K562 (cell line): ENCODE measurements around the gene ADAMTS6. TPM values are rescaled to one million over a fixed set of nuclear protein-coding genes. Genes with fewer than 3 reads are reported as not detected.

Experiments used
- ARNT ChIP-seq, 2 experiments: fragments of 450-650 bp; IDR thresholded peaks; 2 replicates each; pipeline ENCODE4 v1.6.1; 2016; ENCODE audit warnings: mild to moderate bottlenecking in 1 of 2
- CHD1 ChIP-seq: fragments of 200-600 bp; sonication (generic); IDR thresholded peaks from one replicate; pipeline ENCODE4 v1.6.1; 2012; ENCODE audit warnings: mild to moderate bottlenecking, moderate library complexity, low read length, inconsistent platforms
- CREM ChIP-seq: IDR thresholded peaks from 2 replicates; pipeline ENCODE4 v1.6.1; 2014; ENCODE audit warnings: antibody characterized with exemption, low read depth
- FOSL1 ChIP-seq: fragments of 200-800 bp; sonication (Bioruptor generic); conservative IDR thresholded peaks from 2 replicates; pipeline ENCODE4 v1.6.1; 2016; ENCODE audit warnings: missing genetic modification characterization, missing compliant biosample characterization
- HCFC1 ChIP-seq: IDR thresholded peaks from 2 replicates; pipeline ENCODE4 v1.6.1; 2012; ENCODE audit warnings: low read depth, low read length, improper control_type of control experiment
- HEY1 ChIP-seq: fragments of 250-450 bp; sonication (Bioruptor Pico); IDR thresholded peaks from 2 replicates; pipeline ENCODE4 v1.5.0; 2020; ENCODE audit warnings: mild to moderate bottlenecking, moderate library complexity, borderline replicate concordance
- MEF2A ChIP-seq: IDR thresholded peaks from 2 replicates; pipeline ENCODE4 v1.6.1; 2011; ENCODE audit warnings: low read depth, mild to moderate bottlenecking, low read length, moderate library complexity; ENCODE audit not compliant: control insufficient read depth
- MTA2 ChIP-seq: fragments of 450-650 bp; IDR thresholded peaks from 2 replicates; pipeline ENCODE4 v1.6.1; 2016; ENCODE audit warnings: low read depth
- PRPF4 ChIP-seq: fragments of 200-400 bp; formaldehyde crosslinking; IDR thresholded peaks from one replicate; pipeline ENCODE4 v1.6.1; 2017; ENCODE audit warnings: low read length, low read depth, mild to moderate bottlenecking; ENCODE audit not compliant: insufficient read depth, poor library complexity, severe bottlenecking
- SAP30 ChIP-seq: fragments of 200-600 bp; sonication (generic); IDR thresholded peaks from 2 replicates; pipeline ENCODE4 v1.6.1; 2012; ENCODE audit warnings: borderline replicate concordance, low read depth, mild to moderate bottlenecking, moderate library complexity, low read length, control low read depth, inconsistent platforms; ENCODE audit not compliant: insufficient read depth, poor library complexity, severe bottlenecking
- SMAD1 ChIP-seq: fragments of 150-350 bp; IDR thresholded peaks from 2 replicates; pipeline ENCODE4 v1.6.1; 2014; ENCODE audit warnings: low read length, low read depth; ENCODE audit not compliant: partially characterized antibody
- SMAD4 ChIP-seq: fragments of 250-450 bp; sonication (Bioruptor Pico); conservative IDR thresholded peaks from 2 replicates; pipeline ENCODE4 v1.8.0; 2021; ENCODE audit warnings: inconsistent platforms, mild to moderate bottlenecking, moderate library complexity
- TCF7L2 ChIP-seq: fragments of 150-350 bp; IDR thresholded peaks from 2 replicates; pipeline ENCODE4 v1.6.1; 2016; ENCODE audit warnings: low read depth, mild to moderate bottlenecking, low read length, moderate library complexity
- ZNF140 ChIP-seq: fragments of 250-450 bp; sonication (Bioruptor Pico); IDR thresholded peaks from 2 replicates; pipeline ENCODE4 v1.8.0; 2021; ENCODE audit warnings: moderate library complexity, mild to moderate bottlenecking, inconsistent platforms
- ZNF57 ChIP-seq: fragments of 450-650 bp; formaldehyde crosslinking; IDR thresholded peaks from 2 replicates; pipeline ENCODE4 v1.4.0; 2020; ENCODE audit warnings: mild to moderate bottlenecking, moderate library complexity
- polyA plus RNA-seq, 8 experiments: library from polyadenylated mRNA; depleted of rRNA in 4 of 8; stranded (reverse) in 5 of 8; unstranded in 3 of 8; fragments of >200 nt; fragmentation: Nextera tagmentation in 2 of 8; fragmentation: Illumina TruSeq in 1 of 8; extraction: Ambion mirVana in 2 of 8; extraction: Trizol in 1 of 8; gene quantifications; 2 replicates each; pipeline versions ENCODE4 v1.2.1 to v1.2.3, GENCODE V29; 2011 to 2014; ENCODE audit warnings: inconsistent platforms in 1 of 8, missing spikeins in 1 of 8
- total RNA-seq, 7 experiments: library from RNA; depleted of rRNA in 6 of 7; stranded (reverse); fragments of >200 nt in 6 of 7; fragmentation: Illumina TruSeq in 2 of 7; extraction: Trizol in 2 of 7; gene quantifications; 2 replicates each; pipeline versions ENCODE4 v1.2.1 to v1.2.3, GENCODE V29; 2011 to 2021; ENCODE audit warnings: low replicate concordance in 1 of 7
- TF ChIP-seq, protein P1 (sequence below): fragments of 450-650 bp; IDR thresholded peaks from 2 replicates; pipeline ENCODE4 v1.6.1; 2017; ENCODE audit warnings: antibody characterized with exemption, mild to moderate bottlenecking
- TF ChIP-seq, protein P2 (sequence below): IDR thresholded peaks from 2 replicates; pipeline ENCODE4 v1.6.1; 2016; ENCODE audit warnings: missing genetic modification characterization, missing compliant biosample characterization
- TF ChIP-seq, protein P3 (sequence below): fragments of 250-450 bp; sonication (Bioruptor Pico); IDR thresholded peaks from 2 replicates; pipeline ENCODE4 v1.4.0; 2020; ENCODE audit warnings: mild to moderate bottlenecking
- TF ChIP-seq, protein P4 (sequence below): sonication (generic); IDR thresholded peaks from 2 replicates; pipeline ENCODE4 v1.6.1; 2016

Gene ADAMTS6
- total and polyA plus RNA-seq, 9 of the 15 experiments (the other 6 are each of a cell fraction or from before 2014, with no cell fraction given), result 0.57 to 5.3 (median 1.5) TPM

DNA sequence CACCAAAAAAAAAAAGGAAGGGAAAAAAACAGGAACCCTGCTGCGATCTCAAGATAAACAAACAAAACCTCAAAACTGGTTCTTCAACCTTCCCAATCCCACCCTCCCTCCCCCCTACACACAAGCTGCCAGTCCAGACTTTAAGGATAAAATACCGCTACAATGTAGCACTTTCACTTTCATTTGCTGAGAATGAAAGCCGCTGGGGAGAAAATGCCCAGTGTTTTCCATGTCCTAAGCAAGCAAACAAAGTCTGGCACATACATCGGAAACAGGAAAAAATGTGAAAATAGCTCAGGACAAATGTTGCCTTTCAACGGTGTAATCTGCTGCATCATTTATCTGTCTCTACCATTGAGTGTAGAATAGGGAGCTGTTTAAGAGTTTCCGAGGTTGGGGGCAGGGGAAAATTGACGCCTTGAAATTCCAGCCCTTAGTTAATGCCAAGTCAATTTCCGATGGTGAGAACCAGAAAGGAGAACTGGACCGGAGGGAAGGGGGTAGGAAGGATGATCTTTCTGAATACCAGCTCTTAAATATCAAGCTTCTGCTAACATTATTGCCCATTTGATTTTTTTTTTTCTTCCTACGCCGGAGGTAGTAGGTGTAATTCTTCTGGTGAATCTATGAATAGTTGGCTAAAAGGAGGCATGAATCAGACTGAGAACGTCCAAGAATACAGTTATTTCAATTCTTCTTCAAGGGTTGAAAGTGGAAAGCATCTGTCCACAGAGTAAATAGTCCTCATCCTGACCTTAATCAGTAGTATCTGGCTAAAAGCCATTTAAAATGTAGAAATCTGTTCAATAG lies 1.2 kb upstream of the ADAMTS6 start (continued):
- no peak for TF ChIP-seq MEF2A
- peak in 1 of 2 experiments; percentile 18; a peak in 1 of 4 replicates for TF ChIP-seq ARNT (IDR thresholded peaks at IDR 0.05)
- no peak for TF ChIP-seq SAP30
- TF ChIP-seq CHD1, result no peak
- TF ChIP-seq PRPF4, result no peak
- TF ChIP-seq TCF7L2, result no peak
- TF ChIP-seq, protein P1, sequence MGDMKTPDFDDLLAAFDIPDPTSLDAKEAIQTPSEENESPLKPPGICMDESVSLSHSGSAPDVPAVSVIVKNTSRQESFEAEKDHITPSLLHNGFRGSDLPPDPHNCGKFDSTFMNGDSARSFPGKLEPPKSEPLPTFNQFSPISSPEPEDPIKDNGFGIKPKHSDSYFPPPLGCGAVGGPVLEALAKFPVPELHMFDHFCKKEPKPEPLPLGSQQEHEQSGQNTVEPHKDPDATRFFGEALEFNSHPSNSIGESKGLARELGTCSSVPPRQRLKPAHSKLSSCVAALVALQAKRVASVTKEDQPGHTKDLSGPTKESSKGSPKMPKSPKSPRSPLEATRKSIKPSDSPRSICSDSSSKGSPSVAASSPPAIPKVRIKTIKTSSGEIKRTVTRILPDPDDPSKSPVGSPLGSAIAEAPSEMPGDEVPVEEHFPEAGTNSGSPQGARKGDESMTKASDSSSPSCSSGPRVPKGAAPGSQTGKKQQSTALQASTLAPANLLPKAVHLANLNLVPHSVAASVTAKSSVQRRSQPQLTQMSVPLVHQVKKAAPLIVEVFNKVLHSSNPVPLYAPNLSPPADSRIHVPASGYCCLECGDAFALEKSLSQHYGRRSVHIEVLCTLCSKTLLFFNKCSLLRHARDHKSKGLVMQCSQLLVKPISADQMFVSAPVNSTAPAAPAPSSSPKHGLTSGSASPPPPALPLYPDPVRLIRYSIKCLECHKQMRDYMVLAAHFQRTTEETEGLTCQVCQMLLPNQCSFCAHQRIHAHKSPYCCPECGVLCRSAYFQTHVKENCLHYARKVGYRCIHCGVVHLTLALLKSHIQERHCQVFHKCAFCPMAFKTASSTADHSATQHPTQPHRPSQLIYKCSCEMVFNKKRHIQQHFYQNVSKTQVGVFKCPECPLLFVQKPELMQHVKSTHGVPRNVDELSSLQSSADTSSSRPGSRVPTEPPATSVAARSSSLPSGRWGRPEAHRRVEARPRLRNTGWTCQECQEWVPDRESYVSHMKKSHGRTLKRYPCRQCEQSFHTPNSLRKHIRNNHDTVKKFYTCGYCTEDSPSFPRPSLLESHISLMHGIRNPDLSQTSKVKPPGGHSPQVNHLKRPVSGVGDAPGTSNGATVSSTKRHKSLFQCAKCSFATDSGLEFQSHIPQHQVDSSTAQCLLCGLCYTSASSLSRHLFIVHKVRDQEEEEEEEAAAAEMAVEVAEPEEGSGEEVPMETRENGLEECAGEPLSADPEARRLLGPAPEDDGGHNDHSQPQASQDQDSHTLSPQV, result no peak
- no peak for TF ChIP-seq ZNF140 (CRISPR knock-in tag)
- no peak for TF ChIP-seq HEY1 (CRISPR knock-in tag)
- TF ChIP-seq SMAD1, result no peak
- no peak for TF ChIP-seq HCFC1
- no peak for TF ChIP-seq FOSL1 (tag)
- TF ChIP-seq, protein P2, sequence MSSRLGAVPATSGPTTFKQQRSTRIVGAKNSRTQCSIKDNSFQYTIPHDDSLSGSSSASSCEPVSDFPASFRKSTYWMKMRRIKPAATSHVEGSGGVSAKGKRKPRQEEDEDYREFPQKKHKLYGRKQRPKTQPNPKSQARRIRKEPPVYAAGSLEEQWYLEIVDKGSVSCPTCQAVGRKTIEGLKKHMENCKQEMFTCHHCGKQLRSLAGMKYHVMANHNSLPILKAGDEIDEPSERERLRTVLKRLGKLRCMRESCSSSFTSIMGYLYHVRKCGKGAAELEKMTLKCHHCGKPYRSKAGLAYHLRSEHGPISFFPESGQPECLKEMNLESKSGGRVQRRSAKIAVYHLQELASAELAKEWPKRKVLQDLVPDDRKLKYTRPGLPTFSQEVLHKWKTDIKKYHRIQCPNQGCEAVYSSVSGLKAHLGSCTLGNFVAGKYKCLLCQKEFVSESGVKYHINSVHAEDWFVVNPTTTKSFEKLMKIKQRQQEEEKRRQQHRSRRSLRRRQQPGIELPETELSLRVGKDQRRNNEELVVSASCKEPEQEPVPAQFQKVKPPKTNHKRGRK (tag), result no peak
- TF ChIP-seq ZNF57 (CRISPR knock-in tag), result no peak
- TF ChIP-seq, protein P3, sequence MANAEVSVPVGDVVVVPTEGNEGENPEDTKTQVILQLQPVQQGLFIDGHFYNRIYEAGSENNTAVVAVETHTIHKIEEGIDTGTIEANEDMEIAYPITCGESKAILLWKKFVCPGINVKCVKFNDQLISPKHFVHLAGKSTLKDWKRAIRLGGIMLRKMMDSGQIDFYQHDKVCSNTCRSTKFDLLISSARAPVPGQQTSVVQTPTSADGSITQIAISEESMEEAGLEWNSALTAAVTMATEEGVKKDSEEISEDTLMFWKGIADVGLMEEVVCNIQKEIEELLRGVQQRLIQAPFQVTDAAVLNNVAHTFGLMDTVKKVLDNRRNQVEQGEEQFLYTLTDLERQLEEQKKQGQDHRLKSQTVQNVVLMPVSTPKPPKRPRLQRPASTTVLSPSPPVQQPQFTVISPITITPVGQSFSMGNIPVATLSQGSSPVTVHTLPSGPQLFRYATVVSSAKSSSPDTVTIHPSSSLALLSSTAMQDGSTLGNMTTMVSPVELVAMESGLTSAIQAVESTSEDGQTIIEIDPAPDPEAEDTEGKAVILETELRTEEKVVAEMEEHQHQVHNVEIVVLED (CRISPR knock-in tag), result no peak
- TF ChIP-seq, protein P4, sequence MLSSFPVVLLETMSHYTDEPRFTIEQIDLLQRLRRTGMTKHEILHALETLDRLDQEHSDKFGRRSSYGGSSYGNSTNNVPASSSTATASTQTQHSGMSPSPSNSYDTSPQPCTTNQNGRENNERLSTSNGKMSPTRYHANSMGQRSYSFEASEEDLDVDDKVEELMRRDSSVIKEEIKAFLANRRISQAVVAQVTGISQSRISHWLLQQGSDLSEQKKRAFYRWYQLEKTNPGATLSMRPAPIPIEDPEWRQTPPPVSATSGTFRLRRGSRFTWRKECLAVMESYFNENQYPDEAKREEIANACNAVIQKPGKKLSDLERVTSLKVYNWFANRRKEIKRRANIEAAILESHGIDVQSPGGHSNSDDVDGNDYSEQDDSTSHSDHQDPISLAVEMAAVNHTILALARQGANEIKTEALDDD, result peak; percentile 0; the same call in 1 of the 2 replicates
- no peak for TF ChIP-seq MTA2
- no peak for TF ChIP-seq SMAD4
- TF ChIP-seq CREM, result no peak
